Measurements from ENCODE around the gene GPATCH8. TPM values are rescaled to one million over a fixed set of nuclear protein-coding genes. Genes with fewer than 3 reads are reported as not detected.
"Not testable (repeated sequence)": the region's sequence is repeated elsewhere in the genome, so short reads cannot be mapped to it uniquely, and the experiment has no call there.

Gene GPATCH8
- total and polyA plus RNA-seq, 8 donors, result 5.2 to 58.2 (median 19.5) TPM

DNA sequence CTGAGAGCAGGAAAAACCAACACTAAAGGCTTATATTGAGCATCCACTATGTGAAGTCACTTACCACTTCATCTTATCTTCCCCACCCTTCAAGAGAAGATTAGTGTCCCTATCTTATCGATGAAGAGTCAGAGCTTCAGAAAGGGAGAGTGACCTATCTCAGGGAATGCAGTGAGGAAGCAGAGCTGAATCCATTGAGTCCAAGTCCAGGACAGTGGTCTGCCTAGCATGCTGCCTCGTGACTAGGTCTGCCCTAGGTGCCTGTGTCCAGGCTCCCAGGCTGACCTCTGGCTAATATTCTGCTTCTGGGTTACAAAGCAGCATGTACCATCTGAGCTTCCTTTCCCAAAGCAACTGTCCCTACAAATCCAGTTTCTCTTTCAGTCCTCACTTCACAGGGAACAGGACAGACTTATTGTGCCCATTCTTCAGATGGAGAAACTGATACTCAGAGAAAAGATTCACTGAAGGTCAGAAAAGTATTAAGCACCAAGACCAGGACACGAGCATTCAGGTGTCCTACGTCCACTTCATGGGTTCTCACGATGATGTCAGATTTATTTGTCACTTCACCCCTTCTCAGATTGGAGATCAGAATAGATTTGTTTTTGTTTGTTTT, 40.8 kb upstream of the GPATCH8 start:
- H3K27ac ChIP-seq, result no peak overlapping the region
- intact Hi-C loops (cut with DNase I; ENCODE audit: low total_unique reads), result no loop called here
- H3K4me1 ChIP-seq, result peaks cover 0 to 13% (median 6%) of the 10 kb centered on the region in 4 donors
- H3K4me3 ChIP-seq, result no peak overlapping the region
- peaks cover 0 to 69% (median 17%) of the 10 kb centered on the region in 3 donors for H3K27me3 ChIP-seq
- H3K9me3 ChIP-seq, result no peaks in the 10 kb centered on the region
- no peaks in the 10 kb centered on the region for H3K36me3 ChIP-seq
- DNase-seq, result no peak
- no peak for TF ChIP-seq POLR2AphosphoS5 (IDR thresholded peaks at IDR 0.05)
- no peak for TF ChIP-seq POLR2A (IDR thresholded peaks at IDR 0.05)
- 59 to 66% (median 63%) methylated on average over 5 of the region's 5 CpGs for WGBS, 5 donors

DNA sequence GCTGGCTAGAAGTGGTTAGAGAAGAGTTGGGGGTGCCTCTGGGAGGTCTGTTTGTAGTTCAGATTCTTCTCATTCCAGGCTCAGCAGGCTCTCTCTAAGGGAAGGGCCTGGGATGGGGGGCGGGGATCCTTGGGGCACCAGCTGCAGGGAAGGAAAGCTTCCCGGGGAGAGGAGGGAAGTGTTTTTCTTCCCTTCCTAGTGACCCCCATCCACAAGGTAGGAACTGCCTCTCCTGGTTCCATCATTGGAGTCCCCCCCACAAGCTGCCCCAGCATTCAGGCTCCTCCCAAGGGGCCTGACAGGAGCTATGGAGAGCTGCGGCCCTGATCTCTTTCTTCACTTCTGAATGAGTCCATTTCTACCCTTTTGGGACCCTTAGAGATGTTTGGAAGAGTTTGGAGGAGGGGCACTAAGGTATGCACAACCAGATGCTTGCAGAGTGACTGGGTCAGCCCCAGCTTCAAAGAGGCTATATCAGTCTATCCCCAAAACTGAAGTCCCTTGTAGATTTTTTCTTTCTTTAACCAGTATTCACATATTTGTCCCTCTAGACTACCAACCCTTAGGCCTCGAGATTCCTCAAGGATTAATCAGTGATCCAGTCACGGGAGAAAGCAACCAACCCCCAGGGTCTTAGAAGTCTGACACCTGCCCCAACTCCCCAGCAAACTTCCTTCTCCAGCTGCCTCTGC, 40.2 kb upstream of the GPATCH8 start:
- peaks cover 0 to 74% (median 17%) of the 10 kb centered on the region in 3 donors for H3K27me3 ChIP-seq
- no peak overlapping the region for H3K4me3 ChIP-seq
- H3K9me3 ChIP-seq, result no peaks in the 10 kb centered on the region
- DNase-seq, result peak in 1 of 2 donors; percentile 85
- intact Hi-C loops (cut with DNase I; ENCODE audit: low total_unique reads), result no loop called here
- H3K27ac ChIP-seq, result no peak overlapping the region
- 18 to 45% (median 31%) methylated on average over 5 of the region's 5 CpGs for WGBS, 5 donors
- H3K4me1 ChIP-seq, result peaks cover 0 to 13% (median 6%) of the 10 kb centered on the region in 4 donors
- no peaks in the 10 kb centered on the region for H3K36me3 ChIP-seq
- no peak for TF ChIP-seq POLR2AphosphoS5 (IDR thresholded peaks at IDR 0.05)
- TF ChIP-seq, protein P1, sequence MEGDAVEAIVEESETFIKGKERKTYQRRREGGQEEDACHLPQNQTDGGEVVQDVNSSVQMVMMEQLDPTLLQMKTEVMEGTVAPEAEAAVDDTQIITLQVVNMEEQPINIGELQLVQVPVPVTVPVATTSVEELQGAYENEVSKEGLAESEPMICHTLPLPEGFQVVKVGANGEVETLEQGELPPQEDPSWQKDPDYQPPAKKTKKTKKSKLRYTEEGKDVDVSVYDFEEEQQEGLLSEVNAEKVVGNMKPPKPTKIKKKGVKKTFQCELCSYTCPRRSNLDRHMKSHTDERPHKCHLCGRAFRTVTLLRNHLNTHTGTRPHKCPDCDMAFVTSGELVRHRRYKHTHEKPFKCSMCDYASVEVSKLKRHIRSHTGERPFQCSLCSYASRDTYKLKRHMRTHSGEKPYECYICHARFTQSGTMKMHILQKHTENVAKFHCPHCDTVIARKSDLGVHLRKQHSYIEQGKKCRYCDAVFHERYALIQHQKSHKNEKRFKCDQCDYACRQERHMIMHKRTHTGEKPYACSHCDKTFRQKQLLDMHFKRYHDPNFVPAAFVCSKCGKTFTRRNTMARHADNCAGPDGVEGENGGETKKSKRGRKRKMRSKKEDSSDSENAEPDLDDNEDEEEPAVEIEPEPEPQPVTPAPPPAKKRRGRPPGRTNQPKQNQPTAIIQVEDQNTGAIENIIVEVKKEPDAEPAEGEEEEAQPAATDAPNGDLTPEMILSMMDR (IDR thresholded peaks at IDR 0.05), result no peak
- no peak for TF ChIP-seq POLR2A (IDR thresholded peaks at IDR 0.05)

DNA sequence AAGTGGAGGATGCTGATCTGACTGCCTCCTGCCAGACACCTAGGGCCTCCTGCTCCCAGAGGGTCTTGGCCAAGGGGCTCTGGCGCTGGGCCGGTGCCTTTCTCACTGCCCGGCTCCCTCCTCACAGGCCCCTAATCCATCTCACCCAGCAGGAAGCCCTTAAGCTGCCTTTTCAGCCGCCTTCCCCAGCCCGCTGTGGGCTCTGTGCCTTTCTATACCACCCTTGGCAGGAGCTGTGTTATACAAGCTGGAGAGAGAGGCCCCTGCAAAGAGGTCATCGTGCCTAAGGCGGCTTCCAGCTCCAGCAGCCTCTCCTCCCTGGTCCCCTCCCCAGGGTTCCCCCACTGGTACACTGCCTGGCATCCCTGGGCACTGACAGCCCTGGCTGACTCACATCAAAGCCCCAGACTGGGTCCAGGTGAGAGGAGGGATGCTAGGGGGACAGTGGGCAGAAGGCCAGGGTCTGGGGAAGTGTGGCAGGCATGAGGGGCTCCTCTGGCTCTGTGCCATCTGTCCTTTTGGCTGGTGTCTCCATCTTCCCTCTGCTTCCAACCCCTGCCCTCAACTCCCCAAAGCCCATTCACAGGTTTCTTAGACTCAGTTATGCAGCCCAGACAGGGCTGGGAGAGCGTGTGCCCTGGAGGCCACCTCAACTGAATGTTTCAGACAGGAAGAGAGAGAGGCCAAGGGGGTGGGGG, 38.8 kb upstream of the GPATCH8 start:
- Histone ChIP-seq H3K36me3 (no peaks in the 10 kb centered on the region), H3K4me1 (peaks cover 0 to 13% (median 6%) of the 10 kb centered on the region in 4 donors), H3K27me3 (peaks cover 0 to 64% (median 17%) of the 10 kb centered on the region in 3 donors), H3K27ac (no peak overlapping the region), H3K9me3 (no peaks in the 10 kb centered on the region), H3K4me3 (no peak overlapping the region)
- no peak for DNase-seq
- no peak for TF ChIP-seq POLR2A (IDR thresholded peaks at IDR 0.05)
- TF ChIP-seq EP300 (IDR thresholded peaks at IDR 0.05), result no peak
- TF ChIP-seq, protein P1 (IDR thresholded peaks at IDR 0.05), result no peak
- intact Hi-C loops (cut with DNase I; ENCODE audit: low total_unique reads), result no loop called here
- WGBS, 5 donors, result 44 to 63% (median 56%) methylated on average over 8 of the region's 8 CpGs

DNA sequence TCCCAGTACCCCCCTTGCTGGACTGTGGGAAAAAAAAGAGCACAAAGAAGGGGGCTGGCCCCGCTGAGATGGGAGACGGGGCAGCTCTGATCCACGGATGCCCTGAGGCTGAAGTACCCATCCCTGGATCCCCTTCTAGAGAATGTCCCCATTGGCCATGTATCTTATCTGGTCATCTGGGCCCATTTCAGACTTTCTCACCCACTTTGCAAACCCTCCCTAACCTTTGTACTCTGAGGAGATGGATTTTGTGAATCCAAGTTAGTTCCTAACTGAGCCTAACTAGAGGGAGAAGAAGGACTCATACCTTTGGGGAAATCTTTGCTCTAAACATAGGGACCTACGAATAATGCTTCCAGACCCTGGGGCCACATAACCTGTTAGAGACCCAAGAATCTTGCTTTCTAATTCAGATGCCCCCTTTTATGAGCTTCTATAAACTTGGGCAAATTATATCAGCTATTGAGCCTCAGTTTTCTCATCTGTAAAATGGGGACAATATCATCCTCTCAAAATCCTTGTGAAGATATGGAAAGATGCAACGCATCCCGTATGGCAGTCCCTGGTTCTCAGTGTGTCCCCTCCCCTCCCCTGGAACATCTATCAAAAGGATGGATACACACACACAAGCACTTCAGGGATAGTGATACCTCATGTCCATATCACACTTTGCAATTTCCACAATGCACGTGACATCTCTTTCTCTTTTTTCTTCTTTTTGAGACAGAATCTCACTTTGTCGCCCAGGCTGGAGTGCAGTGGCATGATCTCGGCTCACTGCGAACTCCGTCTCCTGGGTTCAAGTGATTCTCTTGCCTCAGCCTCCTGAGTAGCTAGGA, 37.3 kb upstream of the GPATCH8 start:
- Histone ChIP-seq H3K9me3 (no peaks in the 10 kb centered on the region), H3K27me3 (peaks cover 0 to 54% (median 17%) of the 10 kb centered on the region in 3 donors), H3K27ac (no peak overlapping the region), H3K4me1 (peaks cover 0 to 13% (median 6%) of the 10 kb centered on the region in 4 donors), H3K4me3 (no peak overlapping the region), H3K36me3 (no peaks in the 10 kb centered on the region)
- intact Hi-C loops (cut with DNase I; ENCODE audit: low total_unique reads), result no loop called here
- TF ChIP-seq POLR2A (IDR thresholded peaks at IDR 0.05) (no peak), POLR2AphosphoS5 (IDR thresholded peaks at IDR 0.05) (no peak), EP300 (IDR thresholded peaks at IDR 0.05) (no peak)
- no peak for DNase-seq
- WGBS, 5 donors, result 86 to 89% (median 88%) methylated on average over 10 to 11 of the region's 11 CpGs

DNA sequence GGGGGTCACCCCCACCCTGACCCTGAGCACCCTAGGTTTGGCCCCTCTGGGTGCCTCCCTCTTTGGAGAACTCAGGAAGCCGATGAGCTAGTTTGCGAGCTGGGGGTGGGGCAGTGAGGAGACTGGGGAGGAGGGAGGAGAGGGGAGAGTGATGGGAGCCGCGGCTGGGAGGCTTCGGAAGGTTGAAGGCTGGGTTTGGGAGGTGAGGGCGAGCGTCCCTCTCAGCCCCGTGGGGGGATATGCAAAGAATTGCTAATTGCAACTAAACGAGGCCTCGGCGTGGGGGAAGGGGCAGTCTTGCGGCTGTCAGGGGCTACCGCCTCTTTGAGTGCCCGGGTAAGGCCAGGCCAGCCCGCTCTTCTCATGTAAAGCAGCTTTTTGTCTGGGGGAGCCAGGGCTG, 36.5 kb upstream of the GPATCH8 start:
- H3K27me3 ChIP-seq, result peaks cover 0 to 46% (median 17%) of the 10 kb centered on the region in 3 donors
- WGBS, 5 donors, result 35 to 58% (median 45%) methylated on average over 9 to 15 of the region's 15 CpGs
- H3K4me1 ChIP-seq, result peaks cover 0 to 13% (median 6%) of the 10 kb centered on the region in 4 donors
- no peak for DNase-seq
- H3K4me3 ChIP-seq, result no peak overlapping the region
- H3K36me3 ChIP-seq, result no peaks in the 10 kb centered on the region
- H3K27ac ChIP-seq, result no peak overlapping the region
- TF ChIP-seq, protein P1 (IDR thresholded peaks at IDR 0.05), result no peak
- TF ChIP-seq EP300 (IDR thresholded peaks at IDR 0.05) (no peak), POLR2AphosphoS5 (IDR thresholded peaks at IDR 0.05) (no peak), POLR2A (IDR thresholded peaks at IDR 0.05) (no peak)
- H3K9me3 ChIP-seq, result no peaks in the 10 kb centered on the region
- intact Hi-C loops (cut with DNase I; ENCODE audit: low total_unique reads), result no loop called here

DNA sequence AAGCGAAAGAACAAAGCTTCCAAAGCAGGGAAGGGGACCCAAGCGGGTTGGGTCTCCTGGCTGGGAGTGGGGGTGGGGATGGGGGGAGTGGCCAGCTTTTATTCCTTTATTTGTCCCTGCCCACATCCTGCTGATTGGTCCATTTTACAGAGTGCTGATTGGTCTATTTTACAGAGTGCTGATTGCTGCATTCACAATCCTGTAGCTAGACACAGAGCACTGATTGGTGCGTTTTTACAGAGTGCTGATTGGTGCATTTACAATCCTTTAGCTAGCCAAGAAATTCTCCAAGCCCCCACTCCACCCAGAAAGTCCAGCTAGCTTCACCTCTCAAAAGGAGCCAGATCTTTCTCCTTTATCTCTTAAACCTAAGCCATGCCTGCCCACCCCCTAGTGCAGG, 34.7 kb upstream of the GPATCH8 start:
- WGBS, 5 donors, result 93 to 98% (median 96%) methylated on average over 2 to 3 of the region's 3 CpGs
- H3K9me3 ChIP-seq; H3K4me3 ChIP-seq; H3K36me3 ChIP-seq; H3K27ac ChIP-seq; DNase-seq; intact Hi-C loops (cut with DNase I; ENCODE audit: low total_unique reads): not testable (repeated sequence)
- H3K27me3 ChIP-seq, result peaks cover 0 to 41% (median 17%) of the 10 kb centered on the region in 3 donors
- peaks cover 6 to 17% (median 8%) of the 10 kb centered on the region in 4 donors for H3K4me1 ChIP-seq
